ENCODE measurements around the gene C1orf226.

The C1orf226 gene

DNA sequence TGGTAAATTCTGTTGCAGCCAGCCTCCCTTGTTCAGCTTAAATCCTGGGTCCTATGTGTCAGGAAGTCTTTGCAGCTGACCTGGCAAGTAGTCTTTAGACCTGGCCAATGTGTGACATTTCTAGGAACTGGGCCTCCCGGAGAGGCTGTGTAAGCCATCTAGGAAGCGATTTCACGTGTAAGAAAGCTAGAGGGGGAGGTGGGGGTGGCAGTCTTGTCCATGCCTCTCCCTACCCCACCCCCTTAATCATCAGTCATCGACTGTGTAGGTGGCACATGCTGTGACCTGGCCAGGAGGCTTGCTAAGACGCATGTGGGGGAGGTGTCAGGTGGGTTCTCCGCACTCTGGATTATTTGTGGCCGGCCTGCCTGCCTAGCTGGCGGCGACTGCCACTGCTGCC, 8.4 kb downstream of the C1orf226 start:
- TF ChIP-seq, protein P1, sequence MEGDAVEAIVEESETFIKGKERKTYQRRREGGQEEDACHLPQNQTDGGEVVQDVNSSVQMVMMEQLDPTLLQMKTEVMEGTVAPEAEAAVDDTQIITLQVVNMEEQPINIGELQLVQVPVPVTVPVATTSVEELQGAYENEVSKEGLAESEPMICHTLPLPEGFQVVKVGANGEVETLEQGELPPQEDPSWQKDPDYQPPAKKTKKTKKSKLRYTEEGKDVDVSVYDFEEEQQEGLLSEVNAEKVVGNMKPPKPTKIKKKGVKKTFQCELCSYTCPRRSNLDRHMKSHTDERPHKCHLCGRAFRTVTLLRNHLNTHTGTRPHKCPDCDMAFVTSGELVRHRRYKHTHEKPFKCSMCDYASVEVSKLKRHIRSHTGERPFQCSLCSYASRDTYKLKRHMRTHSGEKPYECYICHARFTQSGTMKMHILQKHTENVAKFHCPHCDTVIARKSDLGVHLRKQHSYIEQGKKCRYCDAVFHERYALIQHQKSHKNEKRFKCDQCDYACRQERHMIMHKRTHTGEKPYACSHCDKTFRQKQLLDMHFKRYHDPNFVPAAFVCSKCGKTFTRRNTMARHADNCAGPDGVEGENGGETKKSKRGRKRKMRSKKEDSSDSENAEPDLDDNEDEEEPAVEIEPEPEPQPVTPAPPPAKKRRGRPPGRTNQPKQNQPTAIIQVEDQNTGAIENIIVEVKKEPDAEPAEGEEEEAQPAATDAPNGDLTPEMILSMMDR (IDR thresholded peaks at IDR 0.05; ENCODE audit: insufficient read depth, low read length, poor library complexity, severe bottlenecking), result no peak
- no peak for TF ChIP-seq EZH2phosphoT487 (conservative IDR thresholded peaks at IDR 0.05; ENCODE audit: low read length)
- Histone ChIP-seq H3K4me2 (ENCODE audit: low read depth, low read length, poor library complexity, severe bottlenecking) (no peak overlapping the region), H3K4me3 (ENCODE audit: insufficient read depth, low read length, poor library complexity, severe bottlenecking) (no peak overlapping the region), H3K27ac (ENCODE audit: low read depth, low read length) (no peak overlapping the region), H3K79me2 (ENCODE audit: insufficient read depth, low read length) (no peaks in the 10 kb centered on the region), H2AFZ (ENCODE audit: low read depth, low read length, severe bottlenecking) (no peak overlapping the region), H3K27me3 (ENCODE audit: low read length) (no peaks in the 10 kb centered on the region), H4K20me1 (ENCODE audit: low read depth, low read length) (no peaks in the 10 kb centered on the region), H3F3A (ENCODE audit: insufficient read depth) (no peaks in the 10 kb centered on the region), H3K9me2 (replicated peaks; ENCODE audit: insufficient read depth, low read length) (no peaks in the 10 kb centered on the region), H3K9ac (ENCODE audit: low read length) (no peak overlapping the region), H3K36me3 (ENCODE audit: low read length) (no peaks in the 10 kb centered on the region), H3K9me3 (ENCODE audit: insufficient read depth, low read length) (no peaks in the 10 kb centered on the region)

DNA sequence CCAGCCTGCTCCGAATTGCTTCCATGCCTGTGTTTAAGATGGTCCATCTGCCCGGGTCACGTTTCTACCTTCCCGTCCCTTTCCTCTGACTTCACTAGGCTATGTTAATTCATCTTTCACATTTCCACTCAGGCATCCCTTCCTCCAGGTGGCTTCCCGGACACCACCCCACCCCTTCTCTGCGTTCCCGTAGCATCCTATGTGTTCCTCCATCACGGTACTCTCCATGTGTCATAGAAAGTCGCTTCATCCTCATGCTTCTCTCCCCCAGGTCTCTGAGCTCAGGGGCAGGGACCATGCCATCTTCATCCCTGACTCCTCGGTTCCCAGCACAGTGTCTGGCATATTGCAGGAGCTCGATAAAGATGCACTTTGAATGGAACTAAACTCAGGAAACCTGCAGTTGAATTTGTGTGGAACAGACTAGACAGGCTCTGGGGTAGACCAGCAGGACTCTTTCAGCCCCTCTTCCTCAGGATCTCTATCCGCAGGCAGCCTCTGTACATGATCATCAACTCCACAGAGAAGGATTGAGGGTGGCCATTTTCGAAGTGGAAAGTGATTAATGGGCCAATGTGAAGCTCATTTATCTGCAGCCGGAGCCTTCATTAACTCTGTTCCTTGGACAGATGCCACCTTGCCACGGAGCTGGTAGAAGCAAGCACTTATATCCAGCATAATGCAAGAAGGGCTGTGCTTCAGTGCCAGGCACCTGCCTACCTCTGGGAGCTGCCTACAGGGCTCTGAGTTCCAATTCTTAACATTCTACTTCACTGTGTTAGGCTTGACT, 9.1 kb downstream of the C1orf226 start:
- H3K27me3 ChIP-seq (ENCODE audit: low read length), result no peaks in the 10 kb centered on the region
- no peak overlapping the region for H3K9ac ChIP-seq (ENCODE audit: low read length)
- H3F3A ChIP-seq (ENCODE audit: insufficient read depth), result no peaks in the 10 kb centered on the region
- H3K79me2 ChIP-seq (ENCODE audit: insufficient read depth, low read length), result no peaks in the 10 kb centered on the region
- H3K9me3 ChIP-seq (ENCODE audit: insufficient read depth, low read length), result no peaks in the 10 kb centered on the region
- H3K4me2 ChIP-seq (ENCODE audit: low read depth, low read length, poor library complexity, severe bottlenecking), result no peak overlapping the region
- H2AFZ ChIP-seq (ENCODE audit: low read depth, low read length, severe bottlenecking), result no peak overlapping the region
- no peak overlapping the region for H3K27ac ChIP-seq (ENCODE audit: low read depth, low read length)
- no peaks in the 10 kb centered on the region for H3K36me3 ChIP-seq (ENCODE audit: low read length)
- no peaks in the 10 kb centered on the region for H3K9me2 ChIP-seq (replicated peaks; ENCODE audit: insufficient read depth, low read length)
- H3K4me3 ChIP-seq (ENCODE audit: insufficient read depth, low read length, poor library complexity, severe bottlenecking), result no peak overlapping the region
- no peak for TF ChIP-seq EZH2phosphoT487 (conservative IDR thresholded peaks at IDR 0.05; ENCODE audit: low read length)
- TF ChIP-seq, protein P1 (IDR thresholded peaks at IDR 0.05; ENCODE audit: insufficient read depth, low read length, poor library complexity, severe bottlenecking), result no peak
- H4K20me1 ChIP-seq (ENCODE audit: low read depth, low read length), result no peaks in the 10 kb centered on the region

DNA sequence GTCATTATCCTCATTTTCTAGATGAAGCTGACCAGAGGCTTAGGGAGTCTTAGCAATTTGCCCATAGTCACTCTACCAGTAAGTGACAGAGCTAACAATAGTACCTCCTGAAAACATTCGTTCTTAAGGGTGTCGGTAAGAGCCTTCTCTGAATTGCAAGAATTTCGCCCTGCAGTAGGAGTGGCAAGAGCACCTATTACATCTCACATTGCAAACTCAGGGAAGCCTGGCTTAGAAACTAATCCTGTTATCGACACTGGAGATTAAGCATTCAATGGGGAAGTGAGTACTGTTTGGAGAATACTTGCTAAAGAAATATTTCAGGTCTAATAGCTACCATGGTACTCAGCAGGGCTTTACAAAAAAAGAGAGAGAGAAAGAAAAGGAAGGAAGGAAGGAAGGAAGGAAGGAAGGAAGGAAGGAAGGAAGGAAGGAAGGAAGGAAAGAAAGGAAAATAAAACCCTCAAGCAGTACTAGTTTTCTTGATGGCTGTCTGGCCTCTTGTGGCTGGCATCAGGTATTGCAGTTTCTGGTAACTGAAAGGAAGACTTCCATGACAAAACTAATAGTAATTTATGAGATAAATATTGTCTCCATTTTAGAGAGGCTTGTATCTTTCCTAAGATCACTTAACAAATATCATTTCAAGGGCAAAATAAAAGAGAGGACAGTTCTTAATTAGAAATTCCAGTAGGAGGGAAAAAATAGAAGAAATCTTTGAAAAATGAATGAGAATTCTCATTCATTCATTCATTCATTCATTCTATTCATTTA, 10.4 kb downstream of the C1orf226 start:
- no peaks in the 10 kb centered on the region for H3K9me2 ChIP-seq (replicated peaks; ENCODE audit: insufficient read depth, low read length)
- H3K79me2 ChIP-seq (ENCODE audit: insufficient read depth, low read length), result no peaks in the 10 kb centered on the region
- H3K27ac ChIP-seq (ENCODE audit: low read depth, low read length), result no peak overlapping the region
- H3K4me3 ChIP-seq (ENCODE audit: insufficient read depth, low read length, poor library complexity, severe bottlenecking), result no peak overlapping the region
- no peaks in the 10 kb centered on the region for H3K27me3 ChIP-seq (ENCODE audit: low read length)
- H3K9ac ChIP-seq (ENCODE audit: low read length), result no peak overlapping the region
- no peak overlapping the region for H3K4me2 ChIP-seq (ENCODE audit: low read depth, low read length, poor library complexity, severe bottlenecking)
- H2AFZ ChIP-seq (ENCODE audit: low read depth, low read length, severe bottlenecking), result no peak overlapping the region
- H4K20me1 ChIP-seq (ENCODE audit: low read depth, low read length), result no peaks in the 10 kb centered on the region
- TF ChIP-seq EZH2phosphoT487 (conservative IDR thresholded peaks at IDR 0.05; ENCODE audit: low read length), result no peak
- TF ChIP-seq, protein P1 (IDR thresholded peaks at IDR 0.05; ENCODE audit: insufficient read depth, low read length, poor library complexity, severe bottlenecking), result peak; percentile 52
- H3F3A ChIP-seq (ENCODE audit: insufficient read depth), result no peaks in the 10 kb centered on the region
- H3K36me3 ChIP-seq (ENCODE audit: low read length), result no peaks in the 10 kb centered on the region
- no peaks in the 10 kb centered on the region for H3K9me3 ChIP-seq (ENCODE audit: insufficient read depth, low read length)

All from SU-DHL-6 (cell line).